ENCODE measurements around the gene SLC12A8. TPM values are rescaled to one million over a fixed set of nuclear protein-coding genes. Genes with fewer than 3 reads are reported as not detected.

The SLC12A8 gene
- total and polyA plus RNA-seq, 4 donors: 4.2 to 5.2 (median 4.9) TPM

GRCh38 chr3:125112981-125113380 lies 99.6 kb downstream of the SLC12A8 start:
- H3K27me3 ChIP-seq (ENCODE audit: control insufficient read depth, insufficient read depth, low read length): peaks cover 2% of the 10 kb centered on the region
- 80% methylated on average over 1 of the region's 1 CpG for WGBS (ENCODE audit: insufficient coverage)
- no peaks in the 10 kb centered on the region for H3K9me3 ChIP-seq (ENCODE audit: control insufficient read depth, insufficient read depth, low read length)
- H3K4me1 ChIP-seq (ENCODE audit: control insufficient read depth, insufficient read depth, low read length): peaks cover 17% of the 10 kb centered on the region
- H3K27ac ChIP-seq (ENCODE audit: low read depth, low read length): no peak overlapping the region
- H3K4me3 ChIP-seq (ENCODE audit: low read depth, low read length): no peak overlapping the region
- H3K36me3 ChIP-seq (ENCODE audit: control insufficient read depth, insufficient read depth, low read length): no peaks in the 10 kb centered on the region
- no peak for DNase-seq (ENCODE audit: low read depth in 4 of 6, low spot score in 6 of 6)

GRCh38 chr3:125110876-125111480 lies 101.6 kb downstream of the SLC12A8 start:
- H3K27ac ChIP-seq (ENCODE audit: low read depth, low read length): no peak overlapping the region
- WGBS (ENCODE audit: insufficient coverage): 96% methylated on average over 2 of the region's 3 CpGs
- no peak overlapping the region for H3K4me3 ChIP-seq (ENCODE audit: low read depth, low read length)
- peaks cover 7% of the 10 kb centered on the region for H3K4me1 ChIP-seq (ENCODE audit: control insufficient read depth, insufficient read depth, low read length)
- no peak for DNase-seq (ENCODE audit: low read depth in 4 of 6, low spot score in 6 of 6)
- H3K27me3 ChIP-seq (ENCODE audit: control insufficient read depth, insufficient read depth, low read length): peaks cover 2% of the 10 kb centered on the region
- H3K36me3 ChIP-seq (ENCODE audit: control insufficient read depth, insufficient read depth, low read length): peaks cover 6% of the 10 kb centered on the region
- no peaks in the 10 kb centered on the region for H3K9me3 ChIP-seq (ENCODE audit: control insufficient read depth, insufficient read depth, low read length)

GRCh38 chr3:125110016-125110875 lies 102.3 kb downstream of the SLC12A8 start:
- DNase-seq (ENCODE audit: low read depth in 4 of 6, low spot score in 6 of 6): no peak
- Histone ChIP-seq H3K27me3 (ENCODE audit: control insufficient read depth, insufficient read depth, low read length) (peaks cover 2% of the 10 kb centered on the region), H3K4me1 (ENCODE audit: control insufficient read depth, insufficient read depth, low read length) (no peaks in the 10 kb centered on the region), H3K4me3 (ENCODE audit: low read depth, low read length) (no peak overlapping the region), H3K9me3 (ENCODE audit: control insufficient read depth, insufficient read depth, low read length) (no peaks in the 10 kb centered on the region), H3K36me3 (ENCODE audit: control insufficient read depth, insufficient read depth, low read length) (peaks cover 6% of the 10 kb centered on the region), H3K27ac (ENCODE audit: low read depth, low read length) (no peak overlapping the region)
- WGBS (ENCODE audit: insufficient coverage): 92% methylated on average over 9 of the region's 10 CpGs

GRCh38 chr3:125109536-125109925 lies 103.0 kb downstream of the SLC12A8 start:
- Histone ChIP-seq H3K9me3 (ENCODE audit: control insufficient read depth, insufficient read depth, low read length) (no peaks in the 10 kb centered on the region), H3K4me1 (ENCODE audit: control insufficient read depth, insufficient read depth, low read length) (no peaks in the 10 kb centered on the region), H3K36me3 (ENCODE audit: control insufficient read depth, insufficient read depth, low read length) (peaks cover 6% of the 10 kb centered on the region), H3K27ac (ENCODE audit: low read depth, low read length) (no peak overlapping the region), H3K4me3 (ENCODE audit: low read depth, low read length) (no peak overlapping the region), H3K27me3 (ENCODE audit: control insufficient read depth, insufficient read depth, low read length) (peaks cover 2% of the 10 kb centered on the region)
- DNase-seq (ENCODE audit: low read depth in 4 of 6, low spot score in 6 of 6): no peak
- 89% methylated on average over 4 of the region's 4 CpGs for WGBS (ENCODE audit: insufficient coverage)

GRCh38 chr3:125108833-125109535 lies 103.6 kb downstream of the SLC12A8 start:
- 100% methylated on average over 5 of the region's 9 CpGs for WGBS (ENCODE audit: insufficient coverage)
- H3K36me3 ChIP-seq (ENCODE audit: control insufficient read depth, insufficient read depth, low read length): peaks cover 6% of the 10 kb centered on the region
- no peak overlapping the region for H3K27ac ChIP-seq (ENCODE audit: low read depth, low read length)

GRCh38 chr3:125107861-125108567 lies 104.5 kb downstream of the SLC12A8 start:
- 89% methylated on average over 10 of the region's 13 CpGs for WGBS (ENCODE audit: insufficient coverage)
- no peak overlapping the region for H3K4me3 ChIP-seq (ENCODE audit: low read depth, low read length)

More at GRCh38 chr3:125108833-125109535, 103.6 kb downstream of the SLC12A8 start:
- H3K4me3 ChIP-seq (ENCODE audit: low read depth, low read length): no peak overlapping the region
- no peak for DNase-seq (ENCODE audit: low read depth in 4 of 6, low spot score in 6 of 6)
- no peaks in the 10 kb centered on the region for H3K9me3 ChIP-seq (ENCODE audit: control insufficient read depth, insufficient read depth, low read length)
- no peaks in the 10 kb centered on the region for H3K4me1 ChIP-seq (ENCODE audit: control insufficient read depth, insufficient read depth, low read length)
- H3K27me3 ChIP-seq (ENCODE audit: control insufficient read depth, insufficient read depth, low read length): peaks cover 2% of the 10 kb centered on the region

GRCh38 chr3:125107363-125107762 lies 105.2 kb downstream of the SLC12A8 start:
- peaks cover 6% of the 10 kb centered on the region for H3K36me3 ChIP-seq (ENCODE audit: control insufficient read depth, insufficient read depth, low read length)
- DNase-seq (ENCODE audit: low read depth in 4 of 6, low spot score in 6 of 6): no peak
- no peak overlapping the region for H3K27ac ChIP-seq (ENCODE audit: low read depth, low read length)
- no peaks in the 10 kb centered on the region for H3K27me3 ChIP-seq (ENCODE audit: control insufficient read depth, insufficient read depth, low read length)
- WGBS (ENCODE audit: insufficient coverage): 90% methylated on average over 3 of the region's 3 CpGs
- no peaks in the 10 kb centered on the region for H3K9me3 ChIP-seq (ENCODE audit: control insufficient read depth, insufficient read depth, low read length)
- H3K4me1 ChIP-seq (ENCODE audit: control insufficient read depth, insufficient read depth, low read length): no peaks in the 10 kb centered on the region
- H3K4me3 ChIP-seq (ENCODE audit: low read depth, low read length): no peak overlapping the region

More at GRCh38 chr3:125107861-125108567, 104.5 kb downstream of the SLC12A8 start:
- DNase-seq (ENCODE audit: low read depth in 4 of 6, low spot score in 6 of 6): no peak
- no peaks in the 10 kb centered on the region for H3K4me1 ChIP-seq (ENCODE audit: control insufficient read depth, insufficient read depth, low read length)
- H3K27me3 ChIP-seq (ENCODE audit: control insufficient read depth, insufficient read depth, low read length): peaks cover 2% of the 10 kb centered on the region
- H3K36me3 ChIP-seq (ENCODE audit: control insufficient read depth, insufficient read depth, low read length): peaks cover 6% of the 10 kb centered on the region
- no peaks in the 10 kb centered on the region for H3K9me3 ChIP-seq (ENCODE audit: control insufficient read depth, insufficient read depth, low read length)
- H3K27ac ChIP-seq (ENCODE audit: low read depth, low read length): no peak overlapping the region

GRCh38 chr3:125105116-125105515 lies 107.4 kb downstream of the SLC12A8 start:
- 88% methylated on average over 1 of the region's 1 CpG for WGBS (ENCODE audit: insufficient coverage)
- no peak overlapping the region for H3K4me3 ChIP-seq (ENCODE audit: low read depth, low read length)
- no peaks in the 10 kb centered on the region for H3K27me3 ChIP-seq (ENCODE audit: control insufficient read depth, insufficient read depth, low read length)
- no peaks in the 10 kb centered on the region for H3K9me3 ChIP-seq (ENCODE audit: control insufficient read depth, insufficient read depth, low read length)
- no peaks in the 10 kb centered on the region for H3K4me1 ChIP-seq (ENCODE audit: control insufficient read depth, insufficient read depth, low read length)
- H3K27ac ChIP-seq (ENCODE audit: low read depth, low read length): no peak overlapping the region
- peaks cover 6% of the 10 kb centered on the region for H3K36me3 ChIP-seq (ENCODE audit: control insufficient read depth, insufficient read depth, low read length)
- no peak for DNase-seq (ENCODE audit: low read depth in 4 of 6, low spot score in 6 of 6)

- H3K27ac ChIP-seq (ENCODE audit: low read depth, low read length): no peak overlapping the region
- H3K4me1 ChIP-seq (ENCODE audit: control insufficient read depth, insufficient read depth, low read length): no peaks in the 10 kb centered on the region
- H3K36me3 ChIP-seq (ENCODE audit: control insufficient read depth, insufficient read depth, low read length): peaks cover 6% of the 10 kb centered on the region
- no peaks in the 10 kb centered on the region for H3K9me3 ChIP-seq (ENCODE audit: control insufficient read depth, insufficient read depth, low read length)
- no peak for DNase-seq (ENCODE audit: low read depth in 4 of 6, low spot score in 6 of 6)
- no peaks in the 10 kb centered on the region for H3K27me3 ChIP-seq (ENCODE audit: control insufficient read depth, insufficient read depth, low read length)
- no CpG with 5 or more reads among the region's 1 CpG for WGBS (ENCODE audit: insufficient coverage)
- no peak overlapping the region for H3K4me3 ChIP-seq (ENCODE audit: low read depth, low read length)
Measured at GRCh38 chr3:125104639-125105038, 107.9 kb downstream of the SLC12A8 start.

All from spinal cord (tissue), 10 donors.